ENCODE measurements around the gene KDELR3.

KDELR3 gene

GRCh38 chr22:38523479-38523878 lies 55.6 kb downstream of the KDELR3 start:
- no peak for DNase-seq

- DNase-seq: no peak
Measured at GRCh38 chr22:38524429-38524828, 56.5 kb downstream of the KDELR3 start.

- no peak for DNase-seq
Measured at GRCh38 chr22:38531251-38531938, 63.5 kb downstream of the KDELR3 start.
